Embryonic facial prominence (tissue), 1 donor: ENCODE results near the gene FAH.

Experiments
- DNase-seq: peaks from one replicate; pipeline ENCODE4 v3.0.0-alpha.2; 2016; ENCODE audit errors: extremely low spot score

FAH gene

DNA sequence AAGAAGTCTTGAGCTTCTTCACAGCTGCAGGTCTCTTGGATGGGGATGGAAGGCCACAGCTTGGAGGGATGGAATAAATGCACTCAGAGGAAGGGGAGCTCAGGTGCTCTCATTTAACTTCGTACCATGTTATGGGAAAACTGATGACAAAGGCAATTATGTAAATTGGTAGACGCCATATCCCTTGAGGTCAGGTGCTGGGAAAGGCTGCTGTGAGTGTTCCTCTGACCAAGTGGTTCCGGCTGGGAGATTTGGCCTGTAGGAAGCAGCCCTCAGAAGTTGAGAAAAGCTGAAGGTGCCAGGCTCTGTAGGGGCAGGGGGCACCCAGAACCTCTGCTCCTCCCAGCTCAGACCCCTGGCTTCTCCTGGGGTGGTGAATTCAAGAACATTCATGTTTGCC, 47.1 kb downstream of the FAH start:
- no peak for DNase-seq

DNA sequence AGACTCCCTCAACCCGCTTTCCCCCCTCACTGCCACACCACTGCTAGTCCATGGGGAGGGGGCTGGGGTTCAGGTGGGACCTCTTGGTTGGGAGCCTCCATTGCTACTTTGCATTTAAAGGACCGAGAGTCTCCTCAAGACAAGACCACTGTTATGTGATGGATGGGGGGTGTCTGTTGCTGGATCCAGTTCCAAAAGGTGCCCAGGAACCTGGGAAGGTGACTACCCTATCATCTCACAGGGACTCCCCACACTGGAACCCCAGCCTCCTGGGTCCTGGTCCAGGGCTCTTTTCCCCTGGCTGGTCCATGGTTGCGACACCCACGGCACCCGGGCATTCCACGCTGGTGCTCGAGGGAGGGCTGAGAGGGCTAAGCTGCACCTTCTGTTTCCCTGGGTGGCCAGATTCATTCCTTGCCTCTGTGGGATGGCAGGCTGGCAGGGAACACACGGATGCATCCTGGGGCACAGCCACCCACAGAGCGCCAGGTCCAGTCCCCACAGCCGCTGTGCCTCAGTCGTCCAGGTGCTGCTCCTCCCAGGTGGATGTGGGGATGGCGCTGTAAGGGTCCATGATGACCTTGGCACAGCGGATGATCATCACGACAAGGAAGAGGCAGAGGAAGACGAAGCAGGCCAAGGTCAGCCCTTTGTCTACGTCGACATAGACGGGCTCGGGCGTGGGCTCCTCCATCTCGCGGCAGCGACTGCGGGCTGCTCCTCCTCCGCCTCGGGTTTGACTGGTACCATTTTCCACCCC, 48.6 kb downstream of the FAH start:
- DNase-seq, result no peak

DNA sequence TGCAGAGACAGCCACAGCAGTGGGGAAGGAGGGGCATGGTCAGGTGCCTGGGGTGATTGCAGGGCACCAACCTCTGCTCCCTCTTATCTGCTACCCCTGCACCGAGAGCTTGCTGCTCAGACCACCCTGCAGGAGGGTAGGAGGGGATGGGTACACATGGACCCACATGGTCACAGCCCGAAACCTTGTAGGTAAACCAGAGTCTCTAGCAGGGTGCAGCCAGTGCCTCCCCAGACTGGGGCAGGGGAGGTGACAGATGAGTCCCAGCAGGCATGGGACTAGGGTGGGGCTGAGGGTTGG, 49.2 kb downstream of the FAH start:
- no peak for DNase-seq

DNA sequence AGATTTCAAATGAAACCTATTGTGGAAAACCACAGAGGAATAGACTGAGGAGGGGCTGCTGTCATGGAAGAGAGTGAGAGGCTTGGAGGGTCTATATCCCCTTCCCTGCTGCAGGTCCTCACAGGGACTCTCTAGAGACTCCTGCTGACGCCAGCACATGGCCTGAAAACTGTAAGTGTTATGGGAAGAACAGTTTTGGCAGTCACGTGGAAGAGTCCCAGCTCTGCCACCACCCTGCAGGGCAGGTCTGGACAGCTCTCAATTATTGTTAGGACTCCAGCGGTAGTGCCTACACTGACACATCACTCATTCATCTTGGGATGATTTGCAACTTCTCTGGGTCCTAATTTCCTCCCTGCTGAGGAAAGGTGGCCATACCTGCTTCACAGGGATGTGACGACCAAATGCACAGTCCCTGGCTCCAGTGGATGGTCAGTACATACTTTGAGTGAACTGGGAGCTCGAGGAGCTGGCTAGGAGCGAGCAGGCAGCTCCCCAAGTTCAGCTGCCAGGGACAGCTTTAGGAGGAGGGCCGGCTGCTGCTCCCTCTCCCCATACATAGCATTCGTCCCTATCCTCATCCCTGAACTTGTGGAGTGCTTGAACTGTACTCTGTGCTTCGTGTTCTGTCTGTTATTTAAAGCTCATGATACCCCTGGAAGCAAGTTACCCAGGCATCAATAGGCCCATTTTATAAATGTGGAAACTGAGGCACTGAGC, 50.0 kb downstream of the FAH start:
- no peak for DNase-seq

DNA sequence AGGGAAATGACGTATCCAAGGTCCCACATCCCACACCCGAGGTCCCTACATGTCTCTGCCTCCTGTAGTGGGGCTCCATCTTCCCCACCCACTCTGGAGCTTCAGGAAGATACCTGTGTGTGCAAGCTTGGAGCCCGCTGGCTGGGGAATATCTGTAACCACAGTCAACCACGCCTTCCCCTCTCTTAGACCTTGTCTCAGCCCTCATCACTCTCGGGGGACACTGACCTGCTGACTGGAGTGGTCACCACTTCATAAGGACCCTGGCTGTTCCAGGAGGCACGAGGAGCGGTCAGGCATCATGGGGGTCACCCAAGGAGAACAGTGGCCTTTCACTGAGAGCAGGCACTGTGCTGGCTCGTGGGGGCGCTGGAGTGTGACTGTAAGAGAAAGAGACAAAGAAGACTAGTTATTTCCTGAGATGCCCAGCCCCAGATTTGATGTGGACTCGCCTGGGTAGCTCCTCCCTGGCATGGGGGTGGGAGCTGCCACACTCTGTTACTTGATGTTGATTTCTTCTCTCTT, 50.6 kb downstream of the FAH start:
- no peak for DNase-seq

DNA sequence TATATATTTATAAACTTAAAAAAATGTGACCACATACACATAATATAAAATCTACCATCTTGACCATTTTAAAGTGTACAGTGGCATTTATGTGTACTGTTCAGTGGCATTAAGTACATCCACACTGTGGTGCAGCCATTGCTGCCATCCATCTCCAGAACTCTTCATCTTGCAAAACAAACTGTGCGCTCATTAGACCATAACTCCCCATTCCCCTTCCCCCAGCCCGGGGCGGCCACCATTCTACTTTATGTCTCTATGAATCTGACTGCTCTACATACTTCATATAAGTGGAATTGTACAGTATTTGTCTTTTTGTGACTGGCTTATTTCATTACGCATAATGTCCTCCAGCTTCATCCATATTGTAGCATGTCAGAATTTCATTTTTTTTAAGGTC, 51.4 kb downstream of the FAH start:
- DNase-seq, result no peak

DNA sequence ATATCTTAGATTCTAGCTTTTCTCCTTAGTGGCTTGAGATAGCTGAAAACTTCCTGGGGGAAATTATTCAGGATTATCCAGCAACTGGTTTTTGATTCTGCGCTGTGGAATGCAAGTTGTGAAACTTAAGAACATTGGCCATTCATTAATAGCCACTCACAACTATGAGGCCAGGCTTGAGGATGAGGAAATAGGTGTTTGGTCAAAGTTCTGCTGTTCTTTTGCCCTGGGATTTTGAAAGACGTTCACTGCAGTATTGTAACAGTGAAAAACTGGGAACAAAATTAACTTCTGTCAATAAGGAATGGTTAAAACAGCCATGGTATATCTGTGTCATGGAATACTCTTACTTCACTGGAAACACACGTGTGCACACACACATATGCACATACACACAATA, 55.1 kb downstream of the FAH start:
- no peak for DNase-seq

DNA sequence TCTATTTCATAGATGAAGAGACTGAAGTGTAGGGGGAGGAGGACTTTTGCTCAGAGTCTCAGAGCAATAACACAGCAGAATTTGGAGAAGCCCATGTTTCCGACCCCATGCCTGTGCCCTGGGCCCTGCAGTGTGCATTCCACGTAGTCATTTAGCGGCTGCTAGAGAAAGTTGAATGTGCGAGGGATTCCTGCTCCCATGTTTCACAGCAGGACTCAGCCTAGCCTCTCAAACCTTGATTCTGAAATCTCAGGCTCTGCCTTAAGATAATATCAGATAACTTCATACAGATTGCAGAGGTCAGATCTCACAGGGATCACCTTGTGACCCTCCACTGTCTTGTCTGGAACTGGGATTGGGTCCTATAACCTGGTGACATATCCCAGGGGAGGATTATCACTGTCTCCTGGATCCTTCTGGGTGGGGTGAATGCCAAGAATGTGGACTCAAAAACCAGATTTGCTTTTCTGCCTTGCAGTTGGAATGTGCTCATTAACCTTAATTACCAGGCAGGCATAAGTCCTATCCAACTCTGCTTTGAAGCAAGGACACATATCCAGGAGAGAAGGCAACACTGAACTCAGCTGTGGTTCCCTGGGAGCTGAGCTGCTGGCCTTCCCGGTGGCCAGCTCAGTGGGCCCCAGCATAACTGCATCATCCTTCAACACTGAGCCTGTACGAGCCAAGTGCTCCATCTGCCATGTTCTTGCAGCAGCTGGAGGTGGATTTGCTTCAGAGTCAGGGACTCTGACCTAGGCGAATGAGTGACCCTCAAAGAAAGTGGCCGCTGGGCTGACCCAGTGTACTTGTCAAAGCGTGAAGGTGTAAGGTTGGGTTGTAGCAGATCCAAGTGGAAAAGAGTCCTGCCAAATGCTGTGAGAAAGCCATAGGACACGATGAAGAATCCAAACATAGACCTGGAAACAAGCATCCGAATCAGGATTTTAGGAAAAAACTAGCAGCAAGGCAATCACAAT, 56.2 kb downstream of the FAH start:
- DNase-seq, result no peak

DNA sequence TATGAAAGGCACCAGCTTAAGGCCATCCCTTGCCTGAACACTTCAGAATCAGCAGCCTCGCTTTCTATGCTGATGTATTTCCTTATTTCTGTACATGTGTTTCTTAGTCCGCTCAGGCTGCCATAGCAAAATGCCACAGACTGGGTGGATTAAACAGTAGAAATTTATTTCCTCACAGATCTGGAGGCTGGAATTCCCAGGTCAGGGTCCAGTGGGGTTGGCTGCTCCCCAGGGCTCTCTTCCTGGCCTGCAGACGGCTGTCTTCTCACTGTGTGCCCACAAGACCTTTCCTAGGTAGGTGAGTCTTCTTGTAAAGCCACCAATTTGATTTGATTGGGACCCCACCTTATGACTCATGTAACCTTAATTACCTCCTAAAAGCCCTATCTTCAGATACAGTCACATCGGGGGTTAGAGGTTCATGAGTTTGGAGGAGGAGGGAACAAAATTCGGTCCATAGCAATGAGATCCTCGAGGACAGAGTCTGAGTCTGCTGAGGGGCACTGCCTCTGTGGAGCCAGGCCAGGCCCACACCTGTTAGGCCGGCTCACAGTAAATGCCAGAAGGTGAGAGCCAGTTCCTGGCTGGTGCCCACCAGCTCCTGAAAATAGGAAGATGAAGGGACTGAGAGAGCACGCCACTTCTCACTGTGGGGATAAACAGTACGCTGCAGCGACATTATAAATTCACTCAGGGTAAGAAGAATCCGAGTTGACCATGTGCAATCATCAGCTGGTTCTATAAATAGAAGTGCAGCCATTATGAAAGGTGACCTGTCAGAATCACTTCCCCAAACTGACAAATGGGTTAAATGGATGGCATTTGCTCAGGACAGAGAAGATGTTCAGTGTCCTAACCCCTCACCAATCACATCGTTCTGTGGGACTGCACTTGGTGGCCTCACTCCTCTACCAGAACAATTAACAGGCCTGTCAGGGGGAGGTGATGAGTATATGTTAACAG, 58.1 kb downstream of the FAH start:
- DNase-seq, result no peak

DNA sequence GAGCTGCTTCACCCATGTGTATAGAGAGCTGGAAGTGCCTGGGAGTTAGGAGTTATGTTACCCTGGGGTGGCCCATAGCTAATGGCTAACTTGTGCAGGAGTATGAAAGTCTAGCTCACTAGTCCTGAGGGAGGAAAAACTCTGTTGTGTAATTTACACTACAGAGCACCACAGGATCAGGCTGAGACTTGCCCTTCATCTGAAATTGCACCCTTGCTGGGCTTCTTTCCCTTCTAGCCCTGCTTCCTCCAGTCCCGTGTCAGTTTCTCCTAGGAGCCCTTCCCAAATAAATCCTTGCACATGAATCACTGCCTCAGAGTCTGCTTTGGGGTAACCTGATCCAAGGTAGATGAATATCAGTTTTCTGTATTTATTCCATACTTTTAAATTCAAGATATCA, 59.2 kb downstream of the FAH start:
- no peak for DNase-seq

DNA sequence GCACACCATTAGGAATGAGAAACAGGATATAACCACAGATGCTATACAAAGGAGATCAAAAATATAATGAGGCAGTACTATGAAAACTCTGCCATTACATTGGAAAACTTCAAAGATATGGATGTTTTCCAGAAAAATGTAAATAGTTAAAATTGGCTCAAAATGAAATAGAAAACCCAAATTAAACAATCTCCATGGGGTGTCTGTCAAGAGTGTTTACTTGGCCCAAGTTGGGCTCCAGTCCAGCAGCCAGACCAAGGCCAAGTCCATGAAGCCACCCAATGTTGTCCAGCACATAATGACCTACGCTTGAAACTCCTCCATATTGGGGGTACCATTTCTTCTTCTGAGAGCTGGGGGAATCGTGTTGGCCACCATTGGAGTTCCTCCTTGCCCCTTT, 62.1 kb downstream of the FAH start:
- DNase-seq, result no peak

DNA sequence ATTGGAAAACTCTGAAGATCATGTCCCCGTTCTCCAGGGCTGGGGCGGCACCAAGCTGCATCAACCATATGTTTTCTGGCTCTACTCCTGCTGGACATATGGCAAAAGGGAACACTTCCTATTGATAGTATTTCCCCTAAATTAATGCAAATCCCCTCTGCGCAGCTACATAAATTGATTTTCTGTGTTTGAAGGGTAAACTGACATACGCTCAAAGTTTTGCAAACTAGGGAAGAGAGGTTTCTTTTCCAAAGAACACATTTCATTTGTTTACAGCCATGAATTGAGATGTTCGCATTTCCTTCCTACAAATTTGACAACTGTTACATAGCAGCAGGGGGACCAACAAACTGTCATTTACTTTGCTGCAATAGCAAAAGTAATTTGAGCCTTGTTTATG, 63.3 kb downstream of the FAH start:
- DNase-seq, result no peak

DNA sequence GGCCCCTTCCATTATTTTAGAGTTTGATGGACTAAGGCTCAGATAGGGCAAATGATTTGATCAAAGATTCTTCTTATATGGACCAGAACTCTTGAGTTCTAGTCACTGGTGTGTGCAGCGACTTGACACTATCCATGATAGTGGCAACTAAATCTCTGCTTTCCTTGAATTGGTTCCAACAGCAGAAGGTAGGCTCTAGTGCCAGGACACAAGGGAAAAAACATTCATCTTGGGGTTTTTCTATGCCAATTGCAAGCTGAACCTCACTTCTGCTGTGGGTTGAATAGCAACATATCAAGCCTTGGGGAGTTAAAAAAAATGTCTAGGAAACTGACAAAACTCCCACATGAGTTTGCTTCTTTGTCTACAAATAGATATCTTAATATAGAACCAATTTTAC, 64.1 kb downstream of the FAH start:
- no peak for DNase-seq

DNA sequence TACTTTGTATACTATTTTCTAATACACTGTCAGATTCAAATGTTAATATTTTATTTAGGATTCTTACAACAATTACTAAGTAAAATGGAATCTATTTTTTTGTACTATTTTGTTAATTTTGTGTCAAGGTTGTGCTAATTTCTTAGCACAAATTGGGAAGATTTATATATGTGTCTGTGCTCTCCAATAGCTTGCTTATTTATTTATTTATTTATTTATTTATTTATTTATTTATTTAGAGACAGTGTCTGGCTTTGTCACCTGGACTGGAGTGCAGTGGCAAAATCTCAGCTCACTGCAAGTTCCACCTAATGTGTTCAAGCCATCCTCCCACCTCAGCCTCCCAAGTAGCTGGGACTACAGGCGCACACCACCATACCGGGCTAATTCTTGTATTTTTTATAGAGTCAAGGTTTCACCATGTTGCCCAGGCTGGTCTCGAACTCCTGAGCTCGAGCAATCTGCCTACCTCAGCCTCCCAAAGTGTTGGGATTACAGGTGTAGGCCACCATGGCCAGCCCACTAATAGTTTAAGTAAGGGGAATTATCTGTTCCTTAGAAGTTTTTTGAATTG, 64.6 kb downstream of the FAH start:
- DNase-seq, result no peak

DNA sequence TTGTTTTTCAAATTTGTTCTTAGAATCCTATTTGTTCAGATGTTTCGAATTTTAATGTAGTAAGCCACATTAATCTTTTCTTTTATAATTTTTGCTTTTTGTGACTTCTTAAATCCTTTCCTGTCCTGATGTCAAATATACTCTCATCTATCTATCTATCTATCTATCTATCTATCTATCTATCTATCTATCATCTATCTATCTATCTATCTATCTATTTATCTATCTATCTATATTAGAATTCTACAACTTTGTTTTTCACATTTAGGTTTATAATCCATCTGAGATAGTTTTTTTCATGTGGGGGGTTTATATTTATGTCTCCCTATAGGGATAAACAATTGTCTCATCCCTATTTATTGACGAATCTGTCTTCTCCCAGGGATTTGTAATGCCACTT, 67.2 kb downstream of the FAH start:
- no peak for DNase-seq

DNA sequence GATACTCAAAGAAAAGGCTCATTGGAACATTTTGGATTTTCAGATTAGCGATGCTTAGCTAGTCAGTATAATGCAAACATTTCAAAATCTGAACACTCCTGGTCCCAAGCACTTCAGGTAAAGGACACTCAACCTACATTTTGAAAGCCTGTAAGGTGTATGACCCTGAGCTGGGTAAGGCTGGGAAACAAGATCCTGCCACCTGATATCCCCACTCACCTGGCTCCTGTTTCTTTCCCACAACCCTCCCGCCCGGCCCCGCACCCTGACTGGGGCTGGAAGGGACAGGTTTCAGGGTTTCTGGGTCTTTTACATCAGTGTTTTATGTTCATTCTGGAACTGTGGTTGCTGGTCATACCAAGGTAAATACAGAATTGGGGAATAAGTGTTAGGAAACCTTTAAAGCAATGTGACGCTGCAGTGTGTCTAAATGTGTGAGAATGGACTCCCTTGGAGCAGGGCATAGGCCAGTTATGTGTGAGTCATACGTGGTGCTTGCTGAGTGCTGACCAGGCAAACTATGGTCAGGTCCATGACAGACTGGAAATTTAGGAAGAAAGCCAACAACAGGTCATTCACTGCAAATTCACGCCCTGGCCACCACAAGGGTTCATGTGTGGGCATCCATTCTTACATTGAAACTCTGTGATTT, 76.3 kb downstream of the FAH start:
- no peak for DNase-seq

DNA sequence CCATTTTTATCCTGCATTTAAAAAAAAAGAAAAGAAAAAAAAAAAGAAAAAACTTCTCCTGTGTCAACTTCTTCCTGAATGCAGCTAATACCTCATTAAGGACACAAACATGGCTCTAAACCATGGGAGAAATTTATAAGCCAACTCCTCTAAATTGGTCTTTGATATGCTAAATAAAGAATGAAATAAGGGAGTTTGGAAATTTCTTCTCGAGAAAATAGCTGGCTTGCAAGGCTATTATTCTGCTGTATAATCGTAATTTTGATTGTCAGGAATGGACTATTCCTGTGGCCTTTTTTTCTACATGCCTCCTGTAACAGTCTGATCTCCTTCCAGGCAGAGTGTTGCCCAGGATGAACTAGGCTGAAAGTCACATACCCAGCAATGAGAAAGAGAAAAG, 78.6 kb downstream of the FAH start:
- no peak for DNase-seq

DNA sequence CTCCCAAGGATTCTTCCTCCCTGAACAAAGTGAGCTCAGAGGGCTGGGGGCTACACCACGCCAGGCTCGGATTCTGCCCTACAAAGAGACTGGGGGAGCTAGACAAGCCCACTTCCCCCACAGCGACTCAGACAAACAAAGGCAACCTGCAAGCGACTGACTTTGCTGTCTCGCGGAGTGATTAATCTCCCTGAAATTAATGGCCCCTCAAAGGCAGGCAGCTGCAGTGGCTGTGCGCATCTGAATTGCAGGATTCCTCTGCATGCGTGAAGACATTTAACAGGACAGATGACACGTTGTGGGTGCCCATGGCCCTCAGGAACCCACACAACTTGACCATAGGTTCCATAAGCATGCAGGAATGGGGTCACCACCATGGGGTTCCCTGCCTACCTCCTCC, 80.8 kb downstream of the FAH start:
- DNase-seq, result no peak

DNA sequence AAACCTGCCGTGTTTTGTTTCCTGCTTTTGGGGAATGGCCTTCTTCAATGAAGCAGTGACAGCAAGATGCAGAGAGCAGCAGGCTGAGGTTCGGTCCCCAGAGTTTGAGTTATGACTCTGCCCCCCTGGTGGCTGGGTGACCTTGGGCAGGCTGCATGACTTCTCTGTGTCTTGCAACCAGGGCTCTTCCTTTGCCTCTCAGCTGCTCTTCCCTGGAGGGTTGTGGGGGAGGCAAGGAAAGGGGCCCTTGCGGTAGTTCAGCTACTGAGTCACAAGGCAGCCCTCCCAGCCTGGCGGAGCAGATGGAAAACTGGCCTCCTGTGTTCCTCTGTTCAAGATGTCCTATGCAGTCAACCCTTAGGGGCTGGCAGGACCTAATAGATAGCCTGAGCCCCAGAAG, 82.1 kb downstream of the FAH start:
- DNase-seq, result no peak
